ENCODE data around the gene ZFP1.

ZFP1 gene

DNA sequence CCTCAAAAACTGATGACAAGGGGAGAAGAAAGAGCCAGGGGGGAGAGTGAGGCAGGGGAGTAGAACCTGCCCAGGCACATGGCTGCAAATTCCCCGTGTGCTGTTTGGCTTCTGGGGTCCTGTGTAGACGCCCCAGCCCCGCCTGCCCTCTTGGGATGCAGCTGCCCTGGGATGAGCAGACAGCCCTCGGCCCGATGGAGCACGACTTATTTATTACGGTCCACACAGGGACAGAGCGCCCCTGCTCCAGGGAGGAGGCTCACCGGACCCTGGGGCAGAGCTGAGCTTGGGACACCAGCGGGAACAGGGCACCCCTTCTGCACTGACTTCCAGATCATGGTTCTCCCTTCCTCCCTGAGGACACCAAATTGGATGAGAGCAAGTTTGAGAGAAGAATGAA, 40.8 kb upstream of the ZFP1 start:
- no peak overlapping the region for H3K9ac ChIP-seq (ENCODE audit: low read depth, low read length)
- H3K4me3 ChIP-seq (ENCODE audit: low read depth, low read length): no peak overlapping the region
- peaks cover 18% of the 10 kb centered on the region for H3K36me3 ChIP-seq (ENCODE audit: control insufficient read depth, insufficient read depth, low read length)
- peaks cover 23% of the 10 kb centered on the region for H3K4me1 ChIP-seq (ENCODE audit: control insufficient read depth, insufficient read depth, low read length)
- H3K9me3 ChIP-seq (ENCODE audit: control insufficient read depth, insufficient read depth, low read length): no peaks in the 10 kb centered on the region
- no peaks in the 10 kb centered on the region for H3K27me3 ChIP-seq (ENCODE audit: control insufficient read depth, insufficient read depth, low read length)

- H3K4me1 ChIP-seq (ENCODE audit: control insufficient read depth, insufficient read depth, low read length): peaks cover 23% of the 10 kb centered on the region
- peaks cover 30% of the 10 kb centered on the region for H3K36me3 ChIP-seq (ENCODE audit: control insufficient read depth, insufficient read depth, low read length)
- H3K27me3 ChIP-seq (ENCODE audit: control insufficient read depth, insufficient read depth, low read length): no peaks in the 10 kb centered on the region
- H3K9me3 ChIP-seq (ENCODE audit: control insufficient read depth, insufficient read depth, low read length): no peaks in the 10 kb centered on the region
- H3K9ac ChIP-seq (ENCODE audit: low read depth, low read length): no peak overlapping the region
- H3K4me3 ChIP-seq (ENCODE audit: low read depth, low read length): no peak overlapping the region
These were observed 39.3 kb upstream of the ZFP1 start for GRCh38 chr16:75108792-75109731.

DNA sequence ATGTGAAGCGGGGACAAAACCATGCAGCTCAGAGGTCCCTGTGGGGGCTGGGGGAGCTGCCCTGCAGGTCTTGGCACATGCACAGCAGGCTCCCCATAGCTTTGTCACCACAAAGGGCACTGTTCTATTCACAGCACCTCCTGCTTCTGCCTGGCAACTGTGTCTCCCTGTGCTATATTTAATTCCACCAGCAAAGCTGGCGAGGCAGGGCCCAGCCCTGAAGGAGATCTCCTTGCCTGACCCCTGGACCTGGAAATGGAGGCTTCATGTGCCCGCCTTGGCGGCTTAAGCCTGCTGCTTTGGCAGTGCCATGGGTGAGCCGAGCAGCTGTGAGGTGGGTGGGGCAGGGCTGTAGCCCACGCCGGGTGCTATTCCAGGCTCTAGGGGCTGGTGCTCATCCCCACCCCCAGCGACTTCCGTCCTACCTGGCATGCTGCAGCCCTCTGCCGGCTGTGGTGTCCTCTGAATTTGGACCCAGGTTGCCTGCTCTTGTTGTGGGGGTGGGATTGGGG, 38.5 kb upstream of the ZFP1 start:
- Histone ChIP-seq H3K9me3 (ENCODE audit: control insufficient read depth, insufficient read depth, low read length) (no peaks in the 10 kb centered on the region), H3K36me3 (ENCODE audit: control insufficient read depth, insufficient read depth, low read length) (peaks cover 32% of the 10 kb centered on the region), H3K4me3 (ENCODE audit: low read depth, low read length) (no peak overlapping the region), H3K4me1 (ENCODE audit: control insufficient read depth, insufficient read depth, low read length) (peaks cover 23% of the 10 kb centered on the region), H3K9ac (ENCODE audit: low read depth, low read length) (no peak overlapping the region), H3K27me3 (ENCODE audit: control insufficient read depth, insufficient read depth, low read length) (no peaks in the 10 kb centered on the region)

DNA sequence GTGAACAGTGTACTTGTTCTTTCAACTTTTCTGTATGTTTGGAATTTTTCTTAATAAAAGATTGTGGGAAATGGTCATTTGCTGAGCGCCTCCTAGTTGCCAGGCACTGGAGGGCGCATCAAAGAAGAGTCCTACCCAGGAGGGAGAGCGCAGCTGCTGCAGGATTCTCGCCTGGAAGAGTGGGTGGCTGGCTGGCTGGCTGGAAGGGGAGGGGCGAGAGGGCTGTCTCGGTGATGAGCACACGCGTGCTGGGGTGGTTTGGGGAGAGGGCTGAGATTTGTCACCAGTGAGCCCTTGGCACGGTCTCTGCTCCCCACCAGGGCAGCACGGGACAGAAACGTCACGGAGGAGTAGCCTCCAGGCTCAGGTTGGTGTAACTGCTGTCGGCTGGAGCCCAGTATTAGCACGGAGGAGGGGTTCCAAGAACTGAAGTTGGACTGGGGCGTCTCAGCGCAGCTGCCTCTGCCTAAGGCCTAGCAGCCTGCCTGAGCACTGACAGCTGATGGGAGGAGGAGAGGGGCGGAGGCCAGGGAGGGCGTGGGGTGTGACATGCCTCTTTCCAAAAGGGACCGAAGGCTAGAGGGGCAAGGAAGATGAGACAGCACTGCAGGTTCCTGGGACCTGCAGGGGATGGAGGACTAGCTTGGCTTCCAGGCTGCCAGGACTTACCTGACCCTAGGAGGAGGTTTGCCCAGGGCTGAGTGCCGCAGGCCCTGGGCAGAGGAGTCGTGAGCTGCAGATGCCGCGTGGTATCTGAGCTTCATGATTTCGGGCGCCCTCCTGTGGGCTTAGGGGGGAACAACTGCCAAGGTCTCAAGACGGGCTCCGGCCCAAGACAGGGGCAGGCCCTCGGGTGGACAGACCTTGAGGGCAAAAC, 37.4 kb upstream of the ZFP1 start:
- Histone ChIP-seq H3K9ac (ENCODE audit: low read depth, low read length) (no peak overlapping the region), H3K4me1 (ENCODE audit: control insufficient read depth, insufficient read depth, low read length) (peaks cover 26% of the 10 kb centered on the region), H3K27me3 (ENCODE audit: control insufficient read depth, insufficient read depth, low read length) (no peaks in the 10 kb centered on the region), H3K4me3 (ENCODE audit: low read depth, low read length) (peak overlapping the region; percentile 4), H3K9me3 (ENCODE audit: control insufficient read depth, insufficient read depth, low read length) (no peaks in the 10 kb centered on the region), H3K36me3 (ENCODE audit: control insufficient read depth, insufficient read depth, low read length) (peaks cover 28% of the 10 kb centered on the region)

- peaks cover 26% of the 10 kb centered on the region for H3K4me1 ChIP-seq (ENCODE audit: control insufficient read depth, insufficient read depth, low read length)
- no peaks in the 10 kb centered on the region for H3K9me3 ChIP-seq (ENCODE audit: control insufficient read depth, insufficient read depth, low read length)
- H3K4me3 ChIP-seq (ENCODE audit: low read depth, low read length): no peak overlapping the region
- H3K9ac ChIP-seq (ENCODE audit: low read depth, low read length): peak overlapping the region; percentile 37
- H3K27me3 ChIP-seq (ENCODE audit: control insufficient read depth, insufficient read depth, low read length): no peaks in the 10 kb centered on the region
- peaks cover 28% of the 10 kb centered on the region for H3K36me3 ChIP-seq (ENCODE audit: control insufficient read depth, insufficient read depth, low read length)
These were observed 36.8 kb upstream of the ZFP1 start for GRCh38 chr16:75111514-75111940.

- H3K9me3 ChIP-seq (ENCODE audit: control insufficient read depth, insufficient read depth, low read length): no peaks in the 10 kb centered on the region
- H3K27me3 ChIP-seq (ENCODE audit: control insufficient read depth, insufficient read depth, low read length): no peaks in the 10 kb centered on the region
- peak overlapping the region; percentile 37 for H3K9ac ChIP-seq (ENCODE audit: low read depth, low read length)
- peaks cover 23% of the 10 kb centered on the region for H3K36me3 ChIP-seq (ENCODE audit: control insufficient read depth, insufficient read depth, low read length)
- peaks cover 30% of the 10 kb centered on the region for H3K4me1 ChIP-seq (ENCODE audit: control insufficient read depth, insufficient read depth, low read length)
- no peak overlapping the region for H3K4me3 ChIP-seq (ENCODE audit: low read depth, low read length)
These were observed 36.2 kb upstream of the ZFP1 start for GRCh38 chr16:75111961-75112733.

DNA sequence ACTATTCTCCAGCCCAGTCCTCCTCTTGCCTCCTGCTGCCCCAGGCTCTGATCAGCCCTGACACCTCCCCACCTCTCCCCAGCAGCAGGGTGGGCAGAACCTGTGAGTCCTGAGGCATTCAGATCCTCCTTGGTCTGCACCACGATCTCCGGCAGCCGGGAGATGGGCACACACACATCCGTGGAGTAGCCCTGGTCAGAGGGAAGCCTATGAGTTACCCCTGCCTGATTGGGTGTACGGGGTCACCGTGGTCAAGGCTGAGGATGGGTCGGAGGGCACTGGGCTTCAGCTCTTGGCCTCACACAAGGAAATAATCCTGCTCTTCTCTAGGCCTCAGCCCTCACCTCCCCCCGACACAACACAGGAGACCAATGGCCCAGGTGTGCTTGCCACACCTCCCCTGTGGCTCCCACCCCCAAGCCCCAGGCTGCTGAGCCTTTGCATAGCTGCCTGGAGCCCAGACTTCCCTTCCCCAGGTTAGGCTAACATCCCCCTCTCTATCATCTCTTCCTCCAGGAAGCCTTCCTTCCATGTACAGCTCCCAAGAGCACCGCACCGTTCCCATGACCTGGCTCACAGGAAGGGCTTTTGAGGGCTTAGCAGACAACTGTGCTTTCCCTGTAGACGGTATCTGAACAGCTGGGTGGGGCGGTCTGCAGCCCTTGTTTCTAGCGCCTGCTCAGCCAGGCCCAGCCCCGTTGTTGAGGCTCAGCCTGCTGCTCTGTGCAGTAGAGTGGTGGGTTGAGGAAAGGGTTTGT, 35.4 kb upstream of the ZFP1 start:
- no peaks in the 10 kb centered on the region for H3K27me3 ChIP-seq (ENCODE audit: control insufficient read depth, insufficient read depth, low read length)
- peaks cover 31% of the 10 kb centered on the region for H3K4me1 ChIP-seq (ENCODE audit: control insufficient read depth, insufficient read depth, low read length)
- H3K9me3 ChIP-seq (ENCODE audit: control insufficient read depth, insufficient read depth, low read length): no peaks in the 10 kb centered on the region
- H3K4me3 ChIP-seq (ENCODE audit: low read depth, low read length): no peak overlapping the region
- H3K9ac ChIP-seq (ENCODE audit: low read depth, low read length): no peak overlapping the region
- peaks cover 23% of the 10 kb centered on the region for H3K36me3 ChIP-seq (ENCODE audit: control insufficient read depth, insufficient read depth, low read length)

GRCh38 chr16:75113541-75114121, 34.7 kb upstream of the ZFP1 start:
- no peak overlapping the region for H3K4me3 ChIP-seq (ENCODE audit: low read depth, low read length)
- H3K9ac ChIP-seq (ENCODE audit: low read depth, low read length): no peak overlapping the region
- H3K27me3 ChIP-seq (ENCODE audit: control insufficient read depth, insufficient read depth, low read length): no peaks in the 10 kb centered on the region
- peaks cover 23% of the 10 kb centered on the region for H3K36me3 ChIP-seq (ENCODE audit: control insufficient read depth, insufficient read depth, low read length)
- H3K9me3 ChIP-seq (ENCODE audit: control insufficient read depth, insufficient read depth, low read length): no peaks in the 10 kb centered on the region
- peaks cover 34% of the 10 kb centered on the region for H3K4me1 ChIP-seq (ENCODE audit: control insufficient read depth, insufficient read depth, low read length)

DNA sequence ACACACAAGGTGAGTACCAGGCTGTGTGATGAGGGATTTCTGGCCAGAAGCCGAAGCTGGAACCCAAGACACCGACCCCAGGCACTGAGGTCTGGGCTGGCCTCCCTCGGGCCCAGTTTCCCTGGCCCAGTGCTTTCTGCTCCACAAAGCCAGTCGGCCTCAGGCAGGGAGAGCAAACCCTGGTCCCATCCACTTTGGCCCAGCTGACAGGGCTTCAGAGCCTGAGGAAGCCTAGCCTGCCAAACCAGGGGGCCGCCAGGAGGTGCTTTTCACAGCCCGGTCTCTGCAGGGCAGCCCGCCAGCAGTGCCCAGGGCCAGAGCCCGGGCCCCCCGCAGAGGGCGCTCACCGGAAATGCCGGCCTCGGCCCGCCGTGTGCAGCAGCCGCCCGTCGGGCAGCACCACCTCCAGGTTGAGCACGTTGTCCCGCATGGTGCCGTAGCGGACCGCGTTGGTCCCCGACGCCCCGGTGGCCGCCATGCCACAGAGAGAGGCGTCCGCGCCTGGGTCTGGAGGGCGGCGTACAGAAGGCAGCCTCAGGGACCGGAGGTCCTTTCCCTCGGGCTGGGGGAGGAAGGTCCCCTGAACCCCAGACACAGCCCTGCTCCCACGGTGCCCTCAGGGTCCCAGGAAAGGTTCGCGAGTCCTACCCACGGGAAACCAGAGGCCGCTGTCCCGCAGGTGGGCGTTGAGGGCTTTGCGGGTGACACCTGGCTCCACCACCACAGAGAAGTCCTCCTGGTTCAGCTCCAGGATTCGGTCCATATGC, 34.0 kb upstream of the ZFP1 start:
- no peak overlapping the region for H3K9ac ChIP-seq (ENCODE audit: low read depth, low read length)

More for the DNA sequence above, 34.0 kb upstream of the ZFP1 start:
- Histone ChIP-seq H3K27me3 (ENCODE audit: control insufficient read depth, insufficient read depth, low read length) (no peaks in the 10 kb centered on the region), H3K4me1 (ENCODE audit: control insufficient read depth, insufficient read depth, low read length) (peaks cover 33% of the 10 kb centered on the region), H3K9me3 (ENCODE audit: control insufficient read depth, insufficient read depth, low read length) (no peaks in the 10 kb centered on the region), H3K36me3 (ENCODE audit: control insufficient read depth, insufficient read depth, low read length) (peaks cover 23% of the 10 kb centered on the region), H3K4me3 (ENCODE audit: low read depth, low read length) (no peak overlapping the region)
